PFSK-1 (cell line): Measurements from ENCODE around the gene CTBP2.

Source experiments
- FOXP2 ChIP-seq: optimal IDR thresholded peaks from 2 replicates; pipeline ENCODE3; 2011; ENCODE audit warnings: borderline replicate concordance, control low read depth, inconsistent platforms; ENCODE audit not compliant: insufficient read depth; ENCODE audit errors: extremely low read length, extremely low read depth
- POLR2AphosphoS5 ChIP-seq: IDR thresholded peaks from 2 replicates; pipeline ENCODE4 v1.6.1; 2012; ENCODE audit warnings: low read depth, mild to moderate bottlenecking, control low read depth, low read length, moderate library complexity
- SIN3A ChIP-seq: IDR thresholded peaks from 2 replicates; pipeline ENCODE4 v1.6.1; 2012; ENCODE audit warnings: mild to moderate bottlenecking, low read length, moderate library complexity, borderline replicate concordance; ENCODE audit not compliant: insufficient read depth
- TAF1 ChIP-seq: IDR thresholded peaks from 2 replicates; pipeline ENCODE4 v1.6.1; 2012; ENCODE audit warnings: low read length, control low read depth, borderline replicate concordance; ENCODE audit not compliant: insufficient read depth
- TF ChIP-seq, protein P1 (sequence below), 2 experiments: IDR thresholded peaks; 2 replicates each; pipeline versions ENCODE4 v1.6.1 to v1.8.0; 2011 to 2012; ENCODE audit warnings: low read depth in 2 of 2, low read length in 2 of 2, control low read depth in 1 of 2, inconsistent platforms in 1 of 2, mild to moderate bottlenecking in 1 of 2, moderate library complexity in 1 of 2; ENCODE audit not compliant: insufficient read depth in 1 of 2

DNA sequence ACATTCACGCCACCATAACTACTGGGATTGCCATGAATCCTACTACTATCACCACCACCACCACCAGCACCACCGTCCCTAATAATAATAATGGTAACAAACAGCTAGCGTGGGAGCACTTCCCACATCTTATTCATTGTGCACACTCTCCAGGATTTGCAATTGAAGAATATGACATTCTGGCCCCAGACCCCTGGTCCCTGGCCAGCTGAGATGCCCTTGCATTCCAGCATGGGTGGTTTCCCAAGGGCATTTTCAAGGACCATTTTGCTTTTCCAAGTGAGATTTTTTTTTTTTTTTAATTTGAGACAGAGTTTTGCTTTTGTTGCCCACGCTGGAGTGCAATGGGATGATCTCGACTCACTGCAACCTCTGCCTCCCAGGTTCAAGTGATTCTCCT is 14.7 kb downstream of the CTBP2 start:
- TF ChIP-seq TAF1 (no peak), POLR2AphosphoS5 (no peak), SIN3A (no peak), FOXP2 (no peak)
- TF ChIP-seq, protein P1, sequence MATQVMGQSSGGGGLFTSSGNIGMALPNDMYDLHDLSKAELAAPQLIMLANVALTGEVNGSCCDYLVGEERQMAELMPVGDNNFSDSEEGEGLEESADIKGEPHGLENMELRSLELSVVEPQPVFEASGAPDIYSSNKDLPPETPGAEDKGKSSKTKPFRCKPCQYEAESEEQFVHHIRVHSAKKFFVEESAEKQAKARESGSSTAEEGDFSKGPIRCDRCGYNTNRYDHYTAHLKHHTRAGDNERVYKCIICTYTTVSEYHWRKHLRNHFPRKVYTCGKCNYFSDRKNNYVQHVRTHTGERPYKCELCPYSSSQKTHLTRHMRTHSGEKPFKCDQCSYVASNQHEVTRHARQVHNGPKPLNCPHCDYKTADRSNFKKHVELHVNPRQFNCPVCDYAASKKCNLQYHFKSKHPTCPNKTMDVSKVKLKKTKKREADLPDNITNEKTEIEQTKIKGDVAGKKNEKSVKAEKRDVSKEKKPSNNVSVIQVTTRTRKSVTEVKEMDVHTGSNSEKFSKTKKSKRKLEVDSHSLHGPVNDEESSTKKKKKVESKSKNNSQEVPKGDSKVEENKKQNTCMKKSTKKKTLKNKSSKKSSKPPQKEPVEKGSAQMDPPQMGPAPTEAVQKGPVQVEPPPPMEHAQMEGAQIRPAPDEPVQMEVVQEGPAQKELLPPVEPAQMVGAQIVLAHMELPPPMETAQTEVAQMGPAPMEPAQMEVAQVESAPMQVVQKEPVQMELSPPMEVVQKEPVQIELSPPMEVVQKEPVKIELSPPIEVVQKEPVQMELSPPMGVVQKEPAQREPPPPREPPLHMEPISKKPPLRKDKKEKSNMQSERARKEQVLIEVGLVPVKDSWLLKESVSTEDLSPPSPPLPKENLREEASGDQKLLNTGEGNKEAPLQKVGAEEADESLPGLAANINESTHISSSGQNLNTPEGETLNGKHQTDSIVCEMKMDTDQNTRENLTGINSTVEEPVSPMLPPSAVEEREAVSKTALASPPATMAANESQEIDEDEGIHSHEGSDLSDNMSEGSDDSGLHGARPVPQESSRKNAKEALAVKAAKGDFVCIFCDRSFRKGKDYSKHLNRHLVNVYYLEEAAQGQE (IDR thresholded peaks at IDR 0.05; ENCODE audit: insufficient read depth in 1 of 2, low read depth in 2 of 2, low read length in 2 of 2), result no peak
